IMR-90 (cell line): ENCODE measurements around the gene CSRNP3.

ENCODE experiments used
- CTCF ChIP-seq: conservative IDR thresholded peaks from 2 replicates; pipeline ENCODE4 v1.5.1; 2012; ENCODE audit warnings: mild to moderate bottlenecking, low read depth, low read length, improper control_type of control experiment
- MAZ ChIP-seq: IDR thresholded peaks from 2 replicates; pipeline ENCODE4 v1.6.1; 2012; ENCODE audit warnings: low read depth, mild to moderate bottlenecking, low read length, improper control_type of control experiment, moderate library complexity, borderline replicate concordance
- POLR2A ChIP-seq: IDR thresholded peaks from 2 replicates; pipeline ENCODE4 v1.6.1; 2012; ENCODE audit warnings: mild to moderate bottlenecking, low read depth, low read length
- RCOR1 ChIP-seq: IDR thresholded peaks from 2 replicates; pipeline ENCODE4 v1.6.1; 2012; ENCODE audit warnings: mild to moderate bottlenecking, low read length, improper control_type of control experiment; ENCODE audit not compliant: insufficient replicate concordance
- RFX5 ChIP-seq: IDR thresholded peaks from 2 replicates; pipeline ENCODE4 v1.8.0; 2012; ENCODE audit warnings: low read depth, mild to moderate bottlenecking, low read length, moderate library complexity

- no peak for TF ChIP-seq CTCF
- no peak for TF ChIP-seq RFX5
- no peak for TF ChIP-seq MAZ
- no peak for TF ChIP-seq POLR2A
- no peak for TF ChIP-seq RCOR1
Observed at GRCh38 chr2:165618806-165619205, 149.3 kb downstream of the CSRNP3 start.
